Myocyte (in vitro differentiated cells): Measurements from ENCODE around the gene CALR. TPM values are rescaled to one million over a fixed set of nuclear protein-coding genes. Genes with fewer than 3 reads are reported as not detected.
"Not testable (repeated sequence)": the region's sequence is repeated elsewhere in the genome, so short reads cannot be mapped to it uniquely, and the experiment has no call there.

Experiments used
- DNase-seq: peaks from one replicate; pipeline ENCODE4 v3.0.0-alpha.2; 2012; ENCODE audit warnings: low read depth
- polyA plus RNA-seq: library from polyadenylated mRNA; unstranded; fragments of >200 nt; gene quantifications from one replicate; pipeline ENCODE4 v1.2.1, GENCODE V29; 2012; ENCODE audit warnings: missing spikeins
- total RNA-seq: library from RNA; depleted of rRNA; stranded (reverse); fragments of >200 nt; gene quantifications from 2 replicates; pipeline ENCODE4 v1.2.3, GENCODE V29; 2014

The CALR gene
- 890 and 1,463 TPM in 2 replicates for total RNA-seq
- 1,262 TPM for polyA plus RNA-seq

DNA sequence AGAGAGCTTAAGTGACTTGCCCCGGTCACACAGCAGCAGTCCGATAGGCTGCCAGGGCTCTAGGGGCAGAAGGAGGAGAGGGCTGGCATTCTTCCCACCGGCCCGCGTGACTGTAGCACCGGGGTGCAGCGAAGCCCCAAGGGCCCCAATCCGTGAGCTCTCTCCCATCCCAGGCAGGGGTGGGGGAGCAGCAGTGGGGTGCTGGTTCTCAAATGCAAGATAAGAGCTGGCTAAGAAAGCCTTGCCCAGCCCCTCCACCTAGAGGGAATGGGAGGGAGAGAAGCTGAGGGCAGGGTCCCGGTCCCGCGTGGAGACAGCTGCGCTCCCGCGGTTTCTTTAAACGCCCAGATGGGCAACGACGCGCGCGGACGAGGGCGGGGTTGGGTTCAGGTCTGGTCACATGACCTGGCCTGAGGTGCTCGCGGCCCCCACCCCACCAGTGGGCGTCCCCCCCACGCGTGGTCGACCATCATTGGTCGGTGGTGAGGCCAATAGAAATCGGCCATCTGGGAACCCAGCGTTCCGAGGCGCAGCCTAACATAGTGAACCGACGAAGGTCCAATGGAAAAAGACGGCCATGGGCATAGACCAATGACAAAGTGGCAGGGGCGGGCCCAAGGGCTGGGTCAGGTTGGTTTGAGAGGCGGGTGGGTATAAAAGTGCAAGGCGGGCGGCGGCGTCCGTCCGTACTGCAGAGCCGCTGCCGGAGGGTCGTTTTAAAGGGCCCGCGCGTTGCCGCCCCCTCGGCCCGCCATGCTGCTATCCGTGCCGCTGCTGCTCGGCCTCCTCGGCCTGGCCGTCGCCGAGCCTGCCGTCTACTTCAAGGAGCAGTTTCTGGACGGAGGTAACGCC, at the start of gene CALR:
Gene CALR, plus strand, starts transcription at position 683 of the 852 bp plus-strand sequence. Its CDS starts 71 bp downstream, at position 754.
- DNase-seq, result peak; percentile 99

DNA sequence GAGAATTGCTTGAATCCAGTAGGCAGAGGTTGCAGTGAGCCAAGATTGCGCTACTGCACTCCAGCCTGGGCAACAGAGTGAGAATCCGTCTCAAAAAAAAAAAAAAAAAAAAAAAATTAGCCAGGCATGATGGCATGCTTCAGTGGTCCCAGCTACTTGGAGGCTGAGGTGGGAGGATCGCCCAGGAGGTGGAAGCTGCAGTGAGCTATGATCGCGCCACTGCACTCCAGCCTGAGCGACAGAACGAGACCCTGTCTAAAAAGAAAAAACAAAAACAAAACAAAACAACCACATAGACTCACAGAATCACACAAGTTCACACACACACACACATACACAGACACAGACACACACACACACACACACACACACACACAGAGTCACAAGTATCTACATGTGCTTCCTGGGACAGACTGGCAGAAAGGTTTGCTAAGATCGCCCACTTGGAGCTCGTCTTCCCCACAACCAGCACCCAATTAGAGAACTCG, 48.1 kb upstream of the CALR start:
- DNase-seq, result not testable (repeated sequence)

DNA sequence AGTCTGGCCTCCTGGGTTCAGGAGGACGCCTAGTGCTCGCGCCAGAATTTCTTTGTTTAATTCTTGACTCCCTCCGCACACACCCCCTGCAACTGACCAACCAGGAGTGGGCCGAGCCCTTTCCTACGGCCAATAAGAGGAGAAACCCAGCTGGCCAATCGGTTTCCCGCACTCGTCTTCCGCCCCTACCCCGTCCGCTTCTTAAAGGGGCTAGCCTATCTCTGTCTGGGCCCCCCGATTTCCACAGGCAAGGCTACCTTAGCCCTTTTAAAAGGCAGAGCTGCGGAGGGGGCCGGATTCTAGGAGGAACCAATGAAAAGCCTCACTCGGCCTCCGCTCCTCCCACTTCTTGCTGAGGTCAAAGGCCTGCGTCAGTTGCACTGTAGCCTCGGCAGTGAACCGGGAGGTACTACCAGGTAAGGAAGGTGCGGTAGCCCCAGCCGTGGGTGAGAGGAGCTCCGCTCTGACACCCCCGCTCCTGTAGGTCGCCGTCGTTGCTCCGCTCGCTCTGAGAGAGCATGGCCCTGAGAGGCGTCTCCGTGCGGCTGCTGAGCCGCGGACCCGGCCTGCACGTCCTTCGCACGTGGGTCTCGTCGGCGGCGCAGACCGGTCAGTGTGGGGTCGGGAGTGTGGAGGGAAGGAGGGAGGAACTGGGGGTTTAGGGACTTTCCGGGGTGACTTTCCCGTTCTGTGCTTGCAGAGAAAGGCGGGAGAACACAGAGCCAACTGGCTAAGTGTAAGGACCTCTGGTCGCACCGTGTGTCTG, 47.4 kb upstream of the CALR start, which contains the start of gene GCDH:
Gene GCDH, plus strand, starts transcription at position 374 of the 766 bp plus-strand sequence. Its CDS starts 145 bp downstream, at position 519.
- DNase-seq, result peak; percentile 99

DNA sequence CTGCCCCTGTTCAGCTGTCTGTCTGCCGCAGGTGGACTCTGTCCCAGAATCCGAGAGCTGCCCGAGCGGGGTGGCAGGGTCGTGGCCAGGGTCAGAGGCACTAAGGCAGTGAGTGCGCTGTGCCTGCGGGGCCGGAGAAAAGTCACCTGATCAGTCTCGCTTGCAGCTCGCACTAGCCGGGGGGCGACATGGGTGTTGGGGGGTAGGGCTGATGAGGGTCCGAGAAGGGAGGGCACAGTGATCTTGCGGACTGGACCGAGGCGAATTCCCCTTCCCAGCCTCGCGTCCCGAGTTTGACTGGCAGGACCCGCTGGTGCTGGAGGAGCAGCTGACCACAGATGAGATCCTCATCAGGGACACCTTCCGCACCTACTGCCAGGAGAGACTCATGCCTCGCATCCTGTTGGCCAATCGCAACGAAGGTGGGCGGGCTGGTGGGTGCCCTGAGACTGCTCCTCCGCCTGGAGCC, 46.8 kb upstream of the CALR start:
- DNase-seq, result no peak

DNA sequence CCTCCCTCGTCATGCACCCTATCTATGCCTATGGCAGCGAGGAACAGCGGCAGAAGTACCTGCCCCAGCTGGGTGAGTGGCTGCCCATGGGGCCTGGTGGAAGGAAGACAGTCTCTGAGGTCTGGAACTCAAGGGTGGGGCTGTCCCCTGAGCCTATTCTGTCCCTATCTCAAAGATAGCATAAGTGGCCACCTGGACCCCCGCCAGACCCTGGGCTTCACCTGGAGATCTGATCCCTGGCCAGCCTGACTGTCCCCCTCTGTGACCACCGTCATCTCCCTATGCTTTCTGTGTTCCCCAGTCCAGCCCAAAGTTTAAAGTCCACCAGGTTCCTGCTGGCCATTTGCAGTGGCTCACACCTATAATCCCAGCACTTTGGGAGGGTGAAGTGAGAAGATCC, 44.8 kb upstream of the CALR start:
- DNase-seq, result no peak

DNA sequence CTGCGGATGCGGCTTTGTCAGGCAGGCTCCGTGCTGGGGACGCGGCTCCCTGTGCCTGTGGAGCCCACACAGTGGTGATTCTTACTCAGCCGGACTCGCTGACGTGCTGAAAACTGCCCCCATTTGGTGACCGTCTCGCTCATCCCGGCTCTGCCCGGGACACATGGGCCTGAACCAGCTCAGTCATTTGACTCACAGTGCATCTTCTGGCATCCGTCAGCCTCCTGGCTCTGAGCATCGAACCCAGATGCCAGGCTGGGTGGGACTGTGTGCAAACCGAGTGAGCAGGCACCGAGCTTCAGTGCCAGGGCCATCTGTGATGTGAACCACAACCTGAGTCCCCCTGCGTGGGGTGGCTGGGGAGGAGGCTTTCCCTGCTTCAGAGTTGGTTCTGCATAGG, 41.9 kb upstream of the CALR start:
- no peak for DNase-seq

DNA sequence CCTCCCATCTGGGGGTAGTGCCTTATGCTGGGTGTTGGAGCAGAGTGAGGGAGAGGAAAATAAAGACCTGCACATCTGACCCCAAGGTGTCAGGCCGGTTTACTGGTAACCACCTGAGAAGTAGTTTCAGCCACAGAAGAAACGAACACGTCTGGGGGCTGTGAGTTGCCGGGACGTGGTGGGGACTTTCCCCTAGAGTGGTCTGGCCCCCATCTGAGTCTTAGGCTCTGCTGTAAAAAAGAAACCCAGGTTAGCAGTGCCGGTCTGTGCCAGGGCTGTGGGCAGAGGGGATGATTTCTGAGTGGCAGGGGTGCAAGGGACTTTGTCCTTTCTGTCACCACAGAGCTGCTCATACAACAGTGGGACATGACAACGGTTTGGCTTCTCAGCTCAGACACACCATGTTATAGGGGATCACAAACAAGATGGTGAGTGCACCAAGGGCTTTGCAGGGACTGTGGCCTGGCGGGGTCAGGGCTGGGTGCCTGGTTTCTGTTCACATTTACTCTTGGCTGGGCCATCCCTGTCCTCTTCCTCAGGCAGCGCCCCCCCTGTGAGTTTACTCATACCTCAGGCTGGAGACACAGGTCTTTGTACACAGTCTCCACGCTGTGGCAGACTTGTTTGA, 38.4 kb upstream of the CALR start:
- no peak for DNase-seq

DNA sequence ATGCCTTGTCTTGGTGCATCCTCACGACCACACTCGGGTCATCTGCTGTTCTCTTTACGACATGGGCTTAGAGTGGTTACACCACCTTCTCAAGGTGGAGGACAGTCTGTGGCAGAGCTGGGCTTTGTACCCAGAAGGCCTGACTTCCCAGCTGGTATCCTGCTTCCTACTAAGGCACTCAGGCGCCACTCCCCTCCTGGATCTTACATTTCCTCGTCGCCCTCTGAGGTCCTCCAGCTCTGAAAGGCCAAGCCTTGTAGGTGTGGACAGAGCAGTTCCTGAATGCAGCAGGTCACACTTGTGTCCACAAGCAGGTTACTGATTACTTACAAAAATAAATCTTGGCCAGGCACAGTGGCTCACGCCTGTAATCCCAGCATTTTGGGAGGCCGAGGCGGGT, 31.2 kb upstream of the CALR start:
- no peak for DNase-seq

DNA sequence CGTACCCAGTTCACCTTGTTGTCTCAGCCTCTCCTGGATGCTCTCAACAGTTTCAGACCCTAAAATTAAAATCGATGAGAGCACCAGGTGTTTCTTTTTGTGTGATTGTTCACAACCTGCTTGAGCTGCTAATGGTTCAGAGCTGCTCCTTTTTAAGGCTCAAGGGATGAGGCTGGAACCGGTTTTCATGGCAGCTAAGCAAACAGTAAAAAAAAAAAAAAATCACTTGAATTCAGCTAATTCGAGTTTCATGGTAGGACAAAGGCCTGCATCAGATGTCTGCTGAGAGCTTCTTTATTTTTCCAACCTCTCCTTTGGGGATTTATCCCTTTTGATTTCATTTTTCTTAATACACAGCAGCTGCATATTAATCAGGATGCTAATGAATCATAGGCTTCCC, 25.8 kb upstream of the CALR start:
- DNase-seq, result no peak

DNA sequence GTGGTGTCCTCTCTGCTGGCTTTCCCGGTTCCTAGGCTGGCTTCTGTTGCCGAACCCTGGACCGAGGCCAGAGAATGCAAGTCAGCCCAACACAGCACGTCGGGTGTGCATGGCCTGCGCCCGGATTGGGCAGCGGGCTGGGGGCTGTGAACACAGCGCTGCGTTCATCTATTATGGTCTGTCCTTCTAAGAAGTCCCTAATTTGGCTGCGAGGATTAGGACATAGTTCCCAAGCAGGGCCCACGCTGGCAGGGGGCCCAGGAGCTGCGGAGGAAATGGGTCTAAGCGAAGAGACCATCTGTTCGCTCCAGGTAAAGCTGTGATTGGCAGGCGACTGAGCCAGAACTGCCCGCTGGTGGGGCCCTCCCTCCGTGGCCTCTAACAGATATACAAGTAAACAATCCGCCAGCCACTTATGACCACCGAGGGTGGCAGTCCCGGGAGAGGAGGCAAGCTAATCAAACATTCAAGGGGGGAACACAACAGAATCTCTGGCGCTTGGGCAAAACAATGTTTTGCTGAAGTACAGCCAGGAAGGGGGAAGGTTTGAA, 25.3 kb upstream of the CALR start:
- peak; percentile 43 for DNase-seq

DNA sequence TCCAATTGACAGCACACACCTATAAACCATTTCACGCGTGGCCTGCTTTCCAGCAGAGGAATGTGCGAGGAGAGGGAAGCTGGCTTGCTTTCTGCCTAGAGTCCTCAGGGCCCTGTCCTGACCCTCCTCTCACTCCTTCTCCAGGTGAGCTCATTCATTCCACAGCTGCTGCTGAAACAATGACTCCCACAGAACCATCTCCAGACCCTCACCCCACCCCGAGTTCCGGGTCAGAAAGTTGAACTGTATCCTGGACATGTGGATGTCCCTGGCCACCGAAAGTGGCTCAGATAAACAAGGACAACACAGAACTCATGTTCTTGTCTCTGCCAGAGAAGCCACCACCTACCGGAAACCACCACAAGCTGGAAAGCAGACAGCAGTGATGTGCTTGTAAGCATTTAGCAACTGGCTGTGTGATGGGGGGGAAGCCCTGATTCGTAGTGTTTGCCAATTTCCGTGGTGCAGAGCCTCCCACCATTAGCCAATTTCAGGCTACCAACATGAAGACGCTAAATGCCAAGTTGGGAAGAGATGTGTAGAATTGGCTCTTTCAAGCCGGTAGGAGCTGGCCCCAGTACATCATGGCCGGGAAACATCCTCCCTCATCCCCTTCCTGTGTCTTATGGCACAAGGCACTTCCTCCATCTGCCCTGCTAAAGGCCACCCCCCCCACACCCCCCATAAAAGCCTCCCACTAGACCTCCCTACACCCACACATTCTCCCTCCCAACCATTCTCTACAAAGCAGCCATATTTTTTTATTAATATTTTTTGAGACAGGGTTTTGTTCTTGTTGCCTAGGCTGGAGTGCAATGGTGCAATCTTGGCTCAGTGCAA, 24.3 kb upstream of the CALR start:
- no peak for DNase-seq

DNA sequence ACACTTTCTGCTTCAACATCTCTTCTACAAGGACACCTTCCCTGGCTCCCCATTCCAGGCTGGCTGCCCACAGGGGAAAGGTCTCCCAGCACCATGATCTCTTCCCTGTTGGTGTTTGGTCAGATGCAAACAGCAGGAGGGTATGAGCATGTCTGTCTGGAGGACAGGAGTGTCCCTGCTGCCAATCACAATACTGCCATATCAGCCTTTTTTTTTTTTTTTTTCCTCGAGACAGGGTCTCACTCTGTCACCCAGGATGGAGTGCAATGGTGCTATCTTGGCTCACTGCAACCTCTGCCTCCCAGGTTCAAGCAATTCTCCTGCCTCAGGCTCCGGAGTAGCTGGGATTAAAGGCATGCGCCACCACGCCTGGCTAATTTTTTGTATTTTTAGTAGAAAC, 22.5 kb upstream of the CALR start:
- not testable (repeated sequence) for DNase-seq

DNA sequence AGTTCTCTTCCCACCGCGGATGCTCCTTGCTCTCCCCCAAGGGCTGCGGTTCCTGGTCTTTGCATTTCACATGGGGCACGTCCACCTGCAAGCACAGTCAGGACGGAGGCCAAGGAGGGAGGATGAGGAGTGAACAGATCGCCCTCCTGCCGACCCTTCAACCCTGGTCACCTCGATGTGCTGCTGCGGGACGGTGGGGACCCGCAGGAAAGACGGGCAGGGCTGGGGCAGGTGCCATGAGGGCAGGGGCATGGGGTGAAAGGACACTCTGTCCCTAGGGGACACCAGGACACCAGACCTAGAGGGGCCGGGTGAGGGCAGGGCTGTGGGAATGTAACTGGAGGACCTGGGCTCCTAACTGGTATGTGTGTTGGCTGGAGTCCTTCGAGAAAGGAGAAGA, 20.2 kb upstream of the CALR start:
- no peak for DNase-seq

DNA sequence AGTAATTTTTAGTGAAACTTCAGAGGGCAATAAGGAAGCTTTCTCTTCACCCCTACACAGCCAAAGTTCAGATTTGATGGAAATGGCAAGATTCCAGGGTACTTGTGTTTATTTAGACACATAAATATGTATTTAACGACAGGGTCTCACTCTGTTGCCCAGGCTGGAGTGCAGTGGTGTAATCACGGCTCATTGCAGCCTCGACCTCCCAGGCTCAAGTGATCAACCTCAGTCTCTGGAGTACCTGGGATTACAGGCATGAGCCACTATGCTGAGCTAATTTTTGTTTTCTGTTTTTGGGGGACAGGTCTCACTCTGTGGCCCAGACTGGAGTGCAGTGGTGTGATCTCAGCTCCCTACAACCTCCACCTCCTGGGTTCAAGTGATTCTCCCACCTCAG, 17.4 kb upstream of the CALR start:
- no peak for DNase-seq

DNA sequence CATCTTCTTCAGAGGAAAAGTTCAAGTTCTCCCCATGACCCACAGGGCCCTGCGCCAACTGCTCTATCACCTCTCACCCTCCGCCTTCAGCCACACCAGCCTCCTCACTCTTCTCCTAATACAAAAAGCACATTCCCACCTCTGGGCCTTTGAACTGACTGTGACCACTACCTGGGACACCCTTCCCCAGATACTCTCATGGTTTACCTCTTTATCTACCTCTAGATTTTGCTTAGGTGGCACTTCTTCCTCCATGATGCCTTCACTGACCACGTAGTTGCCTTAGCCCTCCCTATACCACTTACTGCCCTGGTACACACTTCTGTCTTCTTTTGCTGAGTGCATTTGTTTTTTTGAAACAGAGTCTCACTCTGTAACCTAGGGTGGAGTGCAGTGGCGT, 15.4 kb upstream of the CALR start:
- DNase-seq, result no peak

DNA sequence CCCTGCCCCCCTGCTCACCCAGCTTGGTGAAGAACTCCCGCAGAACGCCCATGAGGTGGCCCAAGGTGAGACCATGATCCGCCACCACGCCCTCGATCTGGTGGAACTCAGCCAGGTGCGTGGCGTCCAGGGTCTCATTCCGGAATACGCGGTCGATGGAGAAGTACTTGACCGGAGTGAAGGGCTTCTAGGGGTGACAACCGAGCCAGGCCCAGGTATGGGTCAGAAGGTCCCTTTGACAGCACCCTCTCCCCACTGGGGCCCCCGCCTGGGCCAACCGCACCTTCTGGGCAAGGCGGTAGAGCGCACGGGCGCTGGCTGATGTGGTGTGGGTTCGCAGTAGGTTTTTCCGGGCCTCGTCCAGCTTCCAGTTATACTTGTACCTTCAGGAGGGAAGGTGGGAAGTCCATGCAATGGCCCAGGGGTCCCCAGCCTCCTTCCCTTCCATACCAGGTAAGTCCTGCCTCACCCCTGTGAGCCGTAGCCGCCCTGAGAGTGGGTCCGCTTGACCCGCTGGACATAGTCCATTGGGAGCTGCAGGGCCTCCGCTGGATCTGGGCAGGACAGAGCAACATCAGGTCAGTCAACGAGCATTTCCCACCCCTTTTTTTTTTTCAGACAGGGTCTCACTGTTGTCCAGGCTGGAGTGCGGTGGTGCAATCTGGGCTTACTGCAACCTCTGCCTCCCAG, 13.6 kb upstream of the CALR start:
- no peak for DNase-seq

DNA sequence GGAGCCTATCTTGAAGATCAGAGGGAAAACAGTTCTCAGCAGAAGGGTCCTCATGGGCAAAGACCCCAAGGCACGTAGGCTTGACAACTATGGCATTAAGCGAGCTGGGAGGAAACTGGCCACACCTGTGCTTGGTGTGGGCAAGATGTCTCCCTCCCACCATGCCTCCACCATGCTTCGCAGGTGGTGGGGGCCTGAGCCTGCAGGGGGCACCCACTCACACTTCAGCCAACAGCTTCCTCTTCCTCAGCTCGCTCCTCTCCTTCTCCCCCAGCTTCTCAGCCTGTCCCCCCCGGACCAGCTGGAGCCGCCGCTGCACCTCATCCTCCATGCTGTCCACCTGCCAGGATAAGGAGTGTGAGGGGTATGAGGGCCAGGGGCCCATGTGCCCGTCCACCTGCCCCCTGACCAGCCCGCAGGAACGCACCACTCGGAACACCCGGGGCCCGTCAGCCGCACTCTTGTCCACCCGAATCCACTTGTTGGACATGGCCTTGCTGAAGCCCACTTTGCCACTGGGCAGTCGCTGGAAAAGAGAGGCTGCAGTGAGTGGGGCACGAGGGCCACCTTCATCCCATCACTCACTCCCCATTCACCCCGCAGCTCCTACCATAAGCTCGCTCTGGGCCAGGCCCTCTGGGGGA, 8.3 kb upstream of the CALR start:
- DNase-seq, result no peak

DNA sequence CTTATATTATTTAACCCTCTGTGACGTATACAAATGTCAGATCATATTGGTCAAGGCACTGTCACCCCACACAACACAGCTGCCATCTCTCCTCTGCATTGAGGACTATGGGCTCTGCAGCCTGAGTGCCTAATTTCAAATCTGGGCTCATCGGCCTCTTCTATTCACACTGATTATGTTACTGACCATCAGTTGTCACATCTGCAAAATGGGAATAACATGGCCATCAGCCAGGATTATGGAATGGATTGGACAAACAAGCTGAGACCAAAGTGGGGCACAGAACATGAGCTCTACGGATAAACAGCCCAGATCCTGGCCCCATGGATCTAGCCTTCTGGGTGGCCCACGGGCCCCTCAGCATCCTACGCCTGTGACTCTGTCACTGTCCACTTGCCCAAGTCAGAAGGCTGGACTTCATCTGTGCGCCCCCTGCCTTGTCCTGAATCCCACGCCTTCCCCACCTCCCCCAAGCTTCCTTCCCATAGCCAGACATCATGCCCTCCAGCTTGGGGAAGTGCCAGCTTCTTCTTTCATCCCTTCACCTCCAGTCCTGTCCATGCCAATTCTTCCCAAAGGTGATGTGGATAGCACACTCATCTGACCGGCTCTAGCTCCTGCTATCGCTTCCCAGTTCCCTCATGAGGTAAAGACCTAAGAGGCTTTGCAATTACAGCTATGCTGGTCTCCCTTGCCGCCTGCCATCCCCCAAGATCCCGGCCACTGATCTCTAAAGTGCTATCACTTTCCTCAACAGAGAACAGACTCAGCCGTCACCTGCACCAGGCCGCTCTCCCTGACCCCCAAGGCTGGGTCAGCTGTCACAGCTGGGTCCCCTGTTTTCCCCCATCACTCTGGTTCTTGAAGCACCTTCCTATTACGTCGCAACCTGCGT, 5.8 kb upstream of the CALR start:
- no peak for DNase-seq
